Lower lobe of right lung (tissue), 2 donors: ENCODE measurements around the gene SLC1A5. TPM values are rescaled to one million over a fixed set of nuclear protein-coding genes. Genes with fewer than 3 reads are reported as not detected.

Source experiments
- ATAC-seq, 2 donors: fragments of 200-7000 bp; cut with Tn5 transposase; one replicate each; pipeline ENCODE4 v1.9.1; 2020 to 2022; ENCODE audit warnings: mild to moderate bottlenecking in 2 of 2, moderate library complexity in 2 of 2
- DNase-seq: peaks from one replicate; pipeline ENCODE4 v3.0.0-alpha.2; 2020
- H3K27ac ChIP-seq: fragments of 200-600 bp; one replicate; pipeline ENCODE4 v1.8.0; 2022
- H3K27me3 ChIP-seq: fragments of 200-600 bp; one replicate; pipeline ENCODE4 v1.8.0; 2022; ENCODE audit warnings: low read depth
- H3K36me3 ChIP-seq: fragments of 200-600 bp; one replicate; pipeline ENCODE4 v1.8.0; 2022; ENCODE audit warnings: mild to moderate bottlenecking
- H3K4me1 ChIP-seq: fragments of 200-600 bp; one replicate; pipeline ENCODE4 v1.8.0; 2022
- H3K4me3 ChIP-seq: fragments of 200-600 bp; one replicate; pipeline ENCODE4 v1.8.0; 2022; ENCODE audit warnings: mild to moderate bottlenecking
- H3K9me3 ChIP-seq: fragments of 200-600 bp; one replicate; pipeline ENCODE4 v1.8.0; 2022
- intact Hi-C: fragments of 100-400 bp; cut with DNase I; formaldehyde crosslinking; loops from one replicate; pipeline ENCODE4 v1.11.0; 2022
- total RNA-seq: library from RNA; stranded (reverse); fragmentation: NEBNext Ultra II Directional; extraction: Animal tissue kit (Norgen Biotek cat#: 25700); gene quantifications from one replicate; pipeline ENCODE4 v1.2.1, GENCODE V29; 2021
- TF ChIP-seq, protein P1 (sequence below): fragments of 200-600 bp; IDR thresholded peaks from one replicate; pipeline ENCODE4 v1.8.0; 2022; ENCODE audit warnings: antibody characterized with exemption, mild to moderate bottlenecking
- donor health status: DM: no; HTN: yes; CAD: no; lungs with severe emphysema.

Gene SLC1A5
- total RNA-seq, 1 donor from 2014 or later = 120 TPM

DNA sequence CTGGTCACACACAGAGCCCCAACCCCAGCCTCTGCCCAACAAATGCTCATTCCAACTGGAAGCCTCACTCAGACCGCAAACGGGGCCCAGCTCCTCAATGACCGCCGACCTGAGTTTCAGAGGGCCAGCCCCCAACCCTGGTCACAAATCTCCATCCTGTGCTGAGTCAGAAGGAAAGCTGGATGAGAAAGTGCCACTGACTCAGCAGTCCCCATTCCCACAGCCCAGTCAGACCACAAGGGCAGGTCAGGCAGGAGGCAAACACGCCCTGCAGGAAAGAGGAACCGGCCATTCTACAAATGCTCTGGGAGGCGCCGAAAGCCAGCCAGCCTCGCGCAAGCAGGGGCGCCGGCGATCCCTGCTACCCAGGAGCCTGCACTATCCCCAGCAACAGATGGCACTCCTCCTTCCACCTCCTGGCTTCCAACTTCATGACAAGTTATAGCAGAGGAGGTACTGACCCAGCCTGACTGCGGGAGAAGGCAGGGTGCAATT, 57.3 kb downstream of the SLC1A5 start:
- Histone ChIP-seq H3K4me3 (no peak overlapping the region), H3K27me3 (no peaks in the 10 kb centered on the region), H3K27ac (peak overlapping the region; percentile 21), H3K36me3 (peaks cover 100% of the 10 kb centered on the region), H3K4me1 (peaks cover 57% of the 10 kb centered on the region), H3K9me3 (no peaks in the 10 kb centered on the region)
- ATAC-seq (peak; percentile 22 to 63), DNase-seq (peak; percentile 78)
- TF ChIP-seq, protein P1, sequence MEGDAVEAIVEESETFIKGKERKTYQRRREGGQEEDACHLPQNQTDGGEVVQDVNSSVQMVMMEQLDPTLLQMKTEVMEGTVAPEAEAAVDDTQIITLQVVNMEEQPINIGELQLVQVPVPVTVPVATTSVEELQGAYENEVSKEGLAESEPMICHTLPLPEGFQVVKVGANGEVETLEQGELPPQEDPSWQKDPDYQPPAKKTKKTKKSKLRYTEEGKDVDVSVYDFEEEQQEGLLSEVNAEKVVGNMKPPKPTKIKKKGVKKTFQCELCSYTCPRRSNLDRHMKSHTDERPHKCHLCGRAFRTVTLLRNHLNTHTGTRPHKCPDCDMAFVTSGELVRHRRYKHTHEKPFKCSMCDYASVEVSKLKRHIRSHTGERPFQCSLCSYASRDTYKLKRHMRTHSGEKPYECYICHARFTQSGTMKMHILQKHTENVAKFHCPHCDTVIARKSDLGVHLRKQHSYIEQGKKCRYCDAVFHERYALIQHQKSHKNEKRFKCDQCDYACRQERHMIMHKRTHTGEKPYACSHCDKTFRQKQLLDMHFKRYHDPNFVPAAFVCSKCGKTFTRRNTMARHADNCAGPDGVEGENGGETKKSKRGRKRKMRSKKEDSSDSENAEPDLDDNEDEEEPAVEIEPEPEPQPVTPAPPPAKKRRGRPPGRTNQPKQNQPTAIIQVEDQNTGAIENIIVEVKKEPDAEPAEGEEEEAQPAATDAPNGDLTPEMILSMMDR = no peak
- intact Hi-C loops = no loop called here

- TF ChIP-seq, protein P1 = no peak
- Histone ChIP-seq H3K27ac (no peak overlapping the region), H3K27me3 (no peaks in the 10 kb centered on the region), H3K4me1 (peaks cover 54% of the 10 kb centered on the region), H3K9me3 (no peaks in the 10 kb centered on the region), H3K4me3 (no peak overlapping the region), H3K36me3 (peaks cover 100% of the 10 kb centered on the region)
- intact Hi-C loops = no loop called here
- DNase-seq (no peak), ATAC-seq (no peak)
These were observed 57.8 kb downstream of the SLC1A5 start for GRCh38 chr19:46730595-46730994.

- Histone ChIP-seq H3K4me1 (peaks cover 54% of the 10 kb centered on the region), H3K36me3 (peaks cover 100% of the 10 kb centered on the region)
- intact Hi-C loops = no loop called here
These were observed 58.2 kb downstream of the SLC1A5 start for GRCh38 chr19:46730187-46730586.

DNA sequence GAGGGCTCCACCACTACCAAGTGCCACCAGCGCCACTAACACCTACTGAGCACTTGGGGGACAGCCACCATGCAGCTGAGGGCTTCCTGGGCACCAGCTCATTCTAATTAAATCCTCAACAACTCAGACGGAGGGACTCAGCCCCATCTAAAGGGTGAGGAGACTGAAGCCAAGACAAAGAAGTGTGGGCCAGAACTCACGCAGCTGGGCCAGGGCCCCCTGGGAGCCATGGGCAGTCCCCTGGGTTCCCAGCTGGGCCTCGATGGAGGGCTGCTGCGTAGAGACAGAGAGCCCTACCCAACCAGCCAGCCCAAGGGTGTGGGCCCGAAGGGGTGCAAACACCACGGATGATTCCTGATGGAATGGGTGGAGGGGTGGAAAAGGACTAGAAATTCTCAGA, 58.7 kb downstream of the SLC1A5 start:
- no peaks in the 10 kb centered on the region for H3K9me3 ChIP-seq
- H3K27me3 ChIP-seq = no peaks in the 10 kb centered on the region
- intact Hi-C loops = no loop called here
- peaks cover 54% of the 10 kb centered on the region for H3K4me1 ChIP-seq
- TF ChIP-seq, protein P1 = no peak
- peaks cover 100% of the 10 kb centered on the region for H3K36me3 ChIP-seq
- ATAC-seq (no peak), DNase-seq (no peak)
- no peak overlapping the region for H3K4me3 ChIP-seq
- no peak overlapping the region for H3K27ac ChIP-seq

More at GRCh38 chr19:46730187-46730586, 58.2 kb downstream of the SLC1A5 start:
- Histone ChIP-seq H3K27ac (no peak overlapping the region), H3K9me3 (no peaks in the 10 kb centered on the region), H3K4me3 (no peak overlapping the region), H3K27me3 (no peaks in the 10 kb centered on the region)
- DNase-seq (no peak), ATAC-seq (no peak)
- TF ChIP-seq, protein P1 = no peak

- peaks cover 54% of the 10 kb centered on the region for H3K4me1 ChIP-seq
- TF ChIP-seq, protein P1 = peak; percentile 97
- H3K9me3 ChIP-seq = no peaks in the 10 kb centered on the region
- peaks cover 100% of the 10 kb centered on the region for H3K36me3 ChIP-seq
- ATAC-seq (peak; percentile 73 to 77), DNase-seq (peak; percentile 87)
- H3K4me3 ChIP-seq = no peak overlapping the region
- intact Hi-C loops = no loop called here
- peak overlapping the region; percentile 58 for H3K27ac ChIP-seq
- H3K27me3 ChIP-seq = no peaks in the 10 kb centered on the region
These were observed 59.6 kb downstream of the SLC1A5 start for GRCh38 chr19:46728693-46729339.
